ENCODE data around the gene ARHGAP6. TPM values are rescaled to one million over a fixed set of nuclear protein-coding genes. Genes with fewer than 3 reads are reported as not detected.

ARHGAP6 gene
- total RNA-seq, 1 experiment from 2014 or later: 0.50 TPM

GRCh38 chrX:11305641-11306040 lies 360.1 kb downstream of the ARHGAP6 start:
- no peaks in the 10 kb centered on the region for H3K4me1 Mint-ChIP-seq (ENCODE audit: low read depth, unreplicated experiment)
- H3K9me3 Mint-ChIP-seq (ENCODE audit: unreplicated experiment): no peaks in the 10 kb centered on the region

GRCh38 chrX:11304829-11305228 lies 360.9 kb downstream of the ARHGAP6 start:
- no peak overlapping the region for H3K4me3 Mint-ChIP-seq (ENCODE audit: unreplicated experiment)
- ChIA-PET CTCF (no interaction called here), POLR2A (no interaction called here)
- Histone ChIP-seq H3K4me1 (no peaks in the 10 kb centered on the region), H3K27me3 (replicated peaks; ENCODE audit: control insufficient read depth, insufficient read depth, low read length) (no peaks in the 10 kb centered on the region), H3K9me3 (no peaks in the 10 kb centered on the region), H3K36me3 (ENCODE audit: control insufficient read depth, insufficient read depth, low read length) (no peaks in the 10 kb centered on the region), H3K4me3 (ENCODE audit: low read depth, low read length) (no peak overlapping the region)
- no peaks in the 10 kb centered on the region for H3K9me3 Mint-ChIP-seq (ENCODE audit: unreplicated experiment)
- intact Hi-C loops (cut with micrococcal nuclease; ENCODE audit: unreplicated experiment): no loop called here
- H3K4me1 Mint-ChIP-seq (ENCODE audit: low read depth, unreplicated experiment): no peaks in the 10 kb centered on the region
- H3K27me3 Mint-ChIP-seq (ENCODE audit: insufficient read depth, unreplicated experiment): no peaks in the 10 kb centered on the region
- H3K36me3 Mint-ChIP-seq (ENCODE audit: insufficient read depth, unreplicated experiment): no peaks in the 10 kb centered on the region
- DNase-seq: no peak
- BruUV-seq (replicated peaks): no TSS peak
- H3K27ac Mint-ChIP-seq (ENCODE audit: unreplicated experiment): no peak overlapping the region
- TF ChIP-seq CTCF (IDR thresholded peaks at IDR 0.05; ENCODE audit: insufficient read depth in 1 of 2, low read depth in 1 of 2, low read length in 1 of 2, severe bottlenecking in 1 of 2, unreplicated experiment in 1 of 2): no peak

More at GRCh38 chrX:11305641-11306040, 360.1 kb downstream of the ARHGAP6 start:
- Mint-ChIP-seq H3K36me3 (ENCODE audit: insufficient read depth, unreplicated experiment) (no peaks in the 10 kb centered on the region), H3K27me3 (ENCODE audit: insufficient read depth, unreplicated experiment) (no peaks in the 10 kb centered on the region), H3K4me3 (ENCODE audit: unreplicated experiment) (no peak overlapping the region), H3K27ac (ENCODE audit: unreplicated experiment) (no peak overlapping the region)
- Histone ChIP-seq H3K4me3 (ENCODE audit: low read depth, low read length) (no peak overlapping the region), H3K27me3 (replicated peaks; ENCODE audit: control insufficient read depth, insufficient read depth, low read length) (no peaks in the 10 kb centered on the region), H3K4me1 (no peaks in the 10 kb centered on the region), H3K9me3 (no peaks in the 10 kb centered on the region), H3K36me3 (ENCODE audit: control insufficient read depth, insufficient read depth, low read length) (no peaks in the 10 kb centered on the region)
- DNase-seq: no peak
- BruUV-seq (replicated peaks): no TSS peak
- TF ChIP-seq CTCF (IDR thresholded peaks at IDR 0.05; ENCODE audit: insufficient read depth in 1 of 2, low read depth in 1 of 2, low read length in 1 of 2, severe bottlenecking in 1 of 2, unreplicated experiment in 1 of 2): no peak
- POLR2A ChIA-PET: no interaction called here
- intact Hi-C loops (cut with micrococcal nuclease; ENCODE audit: unreplicated experiment): no loop called here
- CTCF ChIA-PET: no interaction called here

DNA sequence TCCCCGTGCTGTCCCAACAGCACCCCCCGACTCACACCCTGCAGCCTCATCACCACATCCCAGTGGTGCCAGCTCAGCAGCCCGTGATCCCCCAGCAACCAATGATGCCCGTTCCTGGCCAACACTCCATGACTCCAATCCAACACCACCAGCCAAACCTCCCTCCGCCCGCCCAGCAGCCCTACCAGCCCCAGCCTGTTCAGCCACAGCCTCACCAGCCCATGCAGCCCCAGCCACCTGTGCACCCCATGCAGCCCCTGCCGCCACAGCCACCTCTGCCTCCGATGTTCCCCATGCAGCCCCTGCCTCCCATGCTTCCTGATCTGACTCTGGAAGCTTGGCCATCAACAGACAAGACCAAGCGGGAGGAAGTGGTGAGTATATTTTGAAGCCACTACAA lies 367.1 kb downstream of the ARHGAP6 start:
- Histone ChIP-seq H3K4me3 (ENCODE audit: low read depth, low read length) (no peak overlapping the region), H3K4me1 (no peaks in the 10 kb centered on the region), H3K36me3 (ENCODE audit: control insufficient read depth, insufficient read depth, low read length) (no peaks in the 10 kb centered on the region), H3K9me3 (no peaks in the 10 kb centered on the region), H3K27me3 (replicated peaks; ENCODE audit: control insufficient read depth, insufficient read depth, low read length) (no peaks in the 10 kb centered on the region)
- H3K27ac Mint-ChIP-seq (ENCODE audit: unreplicated experiment): no peak overlapping the region
- ChIA-PET CTCF (no interaction called here), POLR2A (no interaction called here)
- no peaks in the 10 kb centered on the region for H3K9me3 Mint-ChIP-seq (ENCODE audit: unreplicated experiment)
- H3K36me3 Mint-ChIP-seq (ENCODE audit: insufficient read depth, unreplicated experiment): peaks cover 5% of the 10 kb centered on the region
- BruUV-seq (replicated peaks): no TSS peak
- no peak overlapping the region for H3K4me3 Mint-ChIP-seq (ENCODE audit: unreplicated experiment)
- DNase-seq: no peak
- TF ChIP-seq CTCF (IDR thresholded peaks at IDR 0.05; ENCODE audit: insufficient read depth in 1 of 2, low read depth in 1 of 2, low read length in 1 of 2, severe bottlenecking in 1 of 2, unreplicated experiment in 1 of 2): no peak
- H3K27me3 Mint-ChIP-seq (ENCODE audit: insufficient read depth, unreplicated experiment): no peaks in the 10 kb centered on the region
- intact Hi-C loops (cut with micrococcal nuclease; ENCODE audit: unreplicated experiment): no loop called here
- peaks cover 12% of the 10 kb centered on the region for H3K4me1 Mint-ChIP-seq (ENCODE audit: low read depth, unreplicated experiment)
